ENCODE data around the gene SYCP3. TPM values are rescaled to one million over a fixed set of nuclear protein-coding genes. Genes with fewer than 3 reads are reported as not detected.

The SYCP3 gene
- total and polyA plus RNA-seq, 2 donors (not counting 1 experiment from before 2014, with no cell fraction given) = 0.02 to 0.17 TPM

DNA sequence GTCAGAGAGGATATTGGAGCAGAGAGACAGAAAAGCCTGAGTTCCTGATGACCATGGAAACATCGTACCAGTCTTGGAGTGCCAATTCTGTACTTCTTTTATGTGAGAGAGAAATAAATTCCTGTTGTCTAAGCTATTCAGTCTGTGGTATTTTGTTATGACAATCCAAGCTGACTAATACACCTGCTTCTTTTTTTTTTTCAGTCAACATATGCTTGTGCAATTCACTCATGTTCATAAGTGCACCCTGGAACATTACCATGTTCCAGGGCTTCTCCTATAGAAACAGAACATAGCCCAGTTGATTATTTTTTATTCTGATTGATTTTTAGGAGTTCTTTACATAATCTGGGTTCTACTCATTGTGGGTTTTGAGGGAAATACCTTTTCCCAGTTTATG, 43.6 kb downstream of the SYCP3 start:
- H3K4me2 ChIP-seq (ENCODE audit: extremely low read depth, insufficient read depth, low read length) = no peak overlapping the region

DNA sequence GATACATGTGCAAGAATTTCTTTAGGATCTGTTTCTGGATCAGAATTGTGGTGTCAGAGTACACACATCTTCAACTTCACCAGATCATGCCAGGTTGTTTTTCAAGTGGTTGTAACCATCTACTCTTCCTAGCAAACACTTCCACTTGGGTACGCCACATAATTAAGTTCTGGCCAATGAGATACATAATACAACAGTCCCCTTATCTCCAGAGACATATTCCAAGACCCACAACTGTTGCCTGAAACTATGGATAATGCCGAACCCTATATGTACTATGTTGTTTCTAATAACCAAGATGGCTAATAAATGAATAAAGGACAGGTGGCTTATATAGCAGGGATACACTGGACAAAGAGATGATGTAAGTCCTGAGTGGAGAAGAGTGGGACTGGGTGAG, 44.3 kb downstream of the SYCP3 start:
- Histone ChIP-seq H3K4me3 (replicated peaks in 1 of 4; ENCODE audit: control extremely low read depth in 1 of 4, insufficient read depth in 1 of 4, low read depth in 3 of 4, low read length in 4 of 4) (no peak overlapping the region), H3K4me1 (ENCODE audit: control insufficient read depth, extremely low read depth, insufficient read depth, low read length) (no peaks in the 10 kb centered on the region), H4K20me1 (ENCODE audit: control insufficient read depth, extremely low read depth, insufficient read depth, low read length) (no peaks in the 10 kb centered on the region), H3K9ac (ENCODE audit: insufficient read depth, low read length) (no peak overlapping the region), H3K36me3 (ENCODE audit: control insufficient read depth, insufficient read depth, low read length) (no peaks in the 10 kb centered on the region), H2AFZ (ENCODE audit: low read length) (no peak overlapping the region), H3K79me2 (ENCODE audit: control insufficient read depth, insufficient read depth, low read length) (peaks cover 11% of the 10 kb centered on the region), H3K9me3 (ENCODE audit: control insufficient read depth, insufficient read depth, low read depth, low read length) (no peaks in the 10 kb centered on the region), H3K27me3 (ENCODE audit: control insufficient read depth, insufficient read depth, low read length) (no peaks in the 10 kb centered on the region), H3K4me2 (ENCODE audit: extremely low read depth, insufficient read depth, low read length) (no peak overlapping the region), H3K27ac (ENCODE audit: insufficient read depth, low read length) (no peak overlapping the region)
- DNase-seq (ENCODE audit: low read depth in 2 of 2) = no peak
- TF ChIP-seq EZH2 (IDR thresholded peaks at IDR 0.05; ENCODE audit: low read length, missing control alignments) = no peak
- TF ChIP-seq, protein P1, sequence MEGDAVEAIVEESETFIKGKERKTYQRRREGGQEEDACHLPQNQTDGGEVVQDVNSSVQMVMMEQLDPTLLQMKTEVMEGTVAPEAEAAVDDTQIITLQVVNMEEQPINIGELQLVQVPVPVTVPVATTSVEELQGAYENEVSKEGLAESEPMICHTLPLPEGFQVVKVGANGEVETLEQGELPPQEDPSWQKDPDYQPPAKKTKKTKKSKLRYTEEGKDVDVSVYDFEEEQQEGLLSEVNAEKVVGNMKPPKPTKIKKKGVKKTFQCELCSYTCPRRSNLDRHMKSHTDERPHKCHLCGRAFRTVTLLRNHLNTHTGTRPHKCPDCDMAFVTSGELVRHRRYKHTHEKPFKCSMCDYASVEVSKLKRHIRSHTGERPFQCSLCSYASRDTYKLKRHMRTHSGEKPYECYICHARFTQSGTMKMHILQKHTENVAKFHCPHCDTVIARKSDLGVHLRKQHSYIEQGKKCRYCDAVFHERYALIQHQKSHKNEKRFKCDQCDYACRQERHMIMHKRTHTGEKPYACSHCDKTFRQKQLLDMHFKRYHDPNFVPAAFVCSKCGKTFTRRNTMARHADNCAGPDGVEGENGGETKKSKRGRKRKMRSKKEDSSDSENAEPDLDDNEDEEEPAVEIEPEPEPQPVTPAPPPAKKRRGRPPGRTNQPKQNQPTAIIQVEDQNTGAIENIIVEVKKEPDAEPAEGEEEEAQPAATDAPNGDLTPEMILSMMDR (conservative IDR thresholded peaks at IDR 0.05 in 1 of 2, IDR thresholded peaks at IDR 0.05 in 1 of 2; ENCODE audit: low read depth in 1 of 2, low read length in 2 of 2) = no peak

More for the DNA sequence above, 43.6 kb downstream of the SYCP3 start:
- H3K27ac ChIP-seq (ENCODE audit: insufficient read depth, low read length) = no peak overlapping the region
- TF ChIP-seq, protein P1 (conservative IDR thresholded peaks at IDR 0.05 in 1 of 2, IDR thresholded peaks at IDR 0.05 in 1 of 2; ENCODE audit: low read depth in 1 of 2, low read length in 2 of 2) = no peak
- TF ChIP-seq EZH2 (IDR thresholded peaks at IDR 0.05; ENCODE audit: low read length, missing control alignments) = no peak
- H3K9ac ChIP-seq (ENCODE audit: insufficient read depth, low read length) = no peak overlapping the region
- peak in 1 of 2 donors; percentile 53 for DNase-seq (ENCODE audit: low read depth in 2 of 2)
- no peaks in the 10 kb centered on the region for H4K20me1 ChIP-seq (ENCODE audit: control insufficient read depth, extremely low read depth, insufficient read depth, low read length)
- H3K4me1 ChIP-seq (ENCODE audit: control insufficient read depth, extremely low read depth, insufficient read depth, low read length) = no peaks in the 10 kb centered on the region
- no peak overlapping the region for H2AFZ ChIP-seq (ENCODE audit: low read length)
- H3K27me3 ChIP-seq (ENCODE audit: control insufficient read depth, insufficient read depth, low read length) = no peaks in the 10 kb centered on the region
- peaks cover 11% of the 10 kb centered on the region for H3K79me2 ChIP-seq (ENCODE audit: control insufficient read depth, insufficient read depth, low read length)
- H3K9me3 ChIP-seq (ENCODE audit: control insufficient read depth, insufficient read depth, low read depth, low read length) = no peaks in the 10 kb centered on the region
- no peaks in the 10 kb centered on the region for H3K36me3 ChIP-seq (ENCODE audit: control insufficient read depth, insufficient read depth, low read length)
- H3K4me3 ChIP-seq (replicated peaks in 1 of 4; ENCODE audit: control extremely low read depth in 1 of 4, insufficient read depth in 1 of 4, low read depth in 3 of 4, low read length in 4 of 4) = no peak overlapping the region

DNA sequence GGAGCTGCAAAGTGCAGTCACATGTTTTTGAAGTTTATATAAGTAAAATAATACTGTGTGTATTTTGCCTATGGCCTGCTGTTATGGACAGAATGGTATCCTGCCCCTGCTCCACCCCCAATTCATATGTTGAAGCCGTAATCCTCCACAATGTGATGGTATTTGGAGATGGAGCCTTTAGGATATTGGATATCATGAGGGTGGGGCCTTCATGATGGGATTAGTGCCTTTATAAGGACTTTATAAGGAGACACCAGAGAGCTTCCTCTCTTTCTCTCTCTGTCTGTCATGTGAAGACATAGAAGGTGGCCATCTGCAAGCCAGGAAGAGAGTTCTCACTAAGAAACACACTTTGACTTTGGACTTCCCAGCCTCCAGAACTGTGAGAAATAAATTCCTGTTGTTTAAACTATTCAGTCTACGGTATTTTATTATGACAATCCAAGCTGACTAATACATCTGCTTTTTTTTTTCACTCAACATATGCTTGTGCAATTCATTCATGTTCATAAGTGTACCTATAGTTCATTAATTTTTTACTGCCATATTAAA, 44.9 kb downstream of the SYCP3 start:
- no peaks in the 10 kb centered on the region for H3K4me1 ChIP-seq (ENCODE audit: control insufficient read depth, extremely low read depth, insufficient read depth, low read length)
- H3K27ac ChIP-seq (ENCODE audit: insufficient read depth, low read length) = no peak overlapping the region
- no peak overlapping the region for H3K4me3 ChIP-seq (replicated peaks in 1 of 4; ENCODE audit: control extremely low read depth in 1 of 4, insufficient read depth in 1 of 4, low read depth in 3 of 4, low read length in 4 of 4)
- no peak overlapping the region for H3K4me2 ChIP-seq (ENCODE audit: extremely low read depth, insufficient read depth, low read length)
- H4K20me1 ChIP-seq (ENCODE audit: control insufficient read depth, extremely low read depth, insufficient read depth, low read length) = no peaks in the 10 kb centered on the region
- H2AFZ ChIP-seq (ENCODE audit: low read length) = no peak overlapping the region
- no peak for DNase-seq (ENCODE audit: low read depth in 2 of 2)
- no peaks in the 10 kb centered on the region for H3K36me3 ChIP-seq (ENCODE audit: control insufficient read depth, insufficient read depth, low read length)
- no peaks in the 10 kb centered on the region for H3K9me3 ChIP-seq (ENCODE audit: control insufficient read depth, insufficient read depth, low read depth, low read length)
- H3K79me2 ChIP-seq (ENCODE audit: control insufficient read depth, insufficient read depth, low read length) = peaks cover 11% of the 10 kb centered on the region
- TF ChIP-seq EZH2 (IDR thresholded peaks at IDR 0.05; ENCODE audit: low read length, missing control alignments) = no peak
- TF ChIP-seq, protein P1 (conservative IDR thresholded peaks at IDR 0.05 in 1 of 2, IDR thresholded peaks at IDR 0.05 in 1 of 2; ENCODE audit: low read depth in 1 of 2, low read length in 2 of 2) = no peak
- H3K9ac ChIP-seq (ENCODE audit: insufficient read depth, low read length) = no peak overlapping the region
- H3K27me3 ChIP-seq (ENCODE audit: control insufficient read depth, insufficient read depth, low read length) = no peaks in the 10 kb centered on the region
